Nephron (organoid): ENCODE measurements around the gene NET1.

Experiments used
- H3K27ac Mint-ChIP-seq, 3 experiments: 2 replicates each; pipeline ENCODE4 v1.8.0; 2020; ENCODE audit warnings: mixed read lengths in 3 of 3, mild to moderate bottlenecking in 2 of 3, moderate library complexity in 1 of 3
- H3K27me3 Mint-ChIP-seq: 2 replicates; pipeline ENCODE4 v1.8.0; 2021; ENCODE audit warnings: low read depth, mild to moderate bottlenecking, moderate library complexity, mixed read lengths
- H3K36me3 Mint-ChIP-seq: 2 replicates; pipeline ENCODE4 v1.8.0; 2020; ENCODE audit warnings: low read depth, mixed read lengths
- H3K4me1 Mint-ChIP-seq: 2 replicates; pipeline ENCODE4 v1.8.0; 2020; ENCODE audit warnings: mixed read lengths
- H3K4me3 Mint-ChIP-seq, 3 experiments: 2 replicates each; pipeline ENCODE4 v1.8.0; 2020; ENCODE audit warnings: mild to moderate bottlenecking in 3 of 3, mixed read lengths in 3 of 3, moderate library complexity in 2 of 3
- H3K9me3 Mint-ChIP-seq: 2 replicates; pipeline ENCODE4 v1.8.0; 2020; ENCODE audit warnings: mixed read lengths
- TF ChIP-seq, protein P1 (sequence below), 3 experiments: fragments of 200-600 bp; sonication (generic); IDR thresholded peaks; one replicate each; pipeline ENCODE4 v1.5.0; 2021; ENCODE audit warnings: antibody characterized with exemption in 3 of 3; ENCODE audit not compliant: unreplicated experiment in 3 of 3

Gene NET1

GRCh38 chr10:5490032-5490431 lies 77.7 kb downstream of the NET1 start:
- Mint-ChIP-seq H3K27me3 (peaks cover 2% of the 10 kb centered on the region), H3K4me3 (no peak overlapping the region), H3K36me3 (no peaks in the 10 kb centered on the region), H3K4me1 (peaks cover 11% of the 10 kb centered on the region), H3K27ac (peak overlapping the region in 1 of 3 experiments; percentile 45), H3K9me3 (peaks cover 2% of the 10 kb centered on the region)
- TF ChIP-seq, protein P1, sequence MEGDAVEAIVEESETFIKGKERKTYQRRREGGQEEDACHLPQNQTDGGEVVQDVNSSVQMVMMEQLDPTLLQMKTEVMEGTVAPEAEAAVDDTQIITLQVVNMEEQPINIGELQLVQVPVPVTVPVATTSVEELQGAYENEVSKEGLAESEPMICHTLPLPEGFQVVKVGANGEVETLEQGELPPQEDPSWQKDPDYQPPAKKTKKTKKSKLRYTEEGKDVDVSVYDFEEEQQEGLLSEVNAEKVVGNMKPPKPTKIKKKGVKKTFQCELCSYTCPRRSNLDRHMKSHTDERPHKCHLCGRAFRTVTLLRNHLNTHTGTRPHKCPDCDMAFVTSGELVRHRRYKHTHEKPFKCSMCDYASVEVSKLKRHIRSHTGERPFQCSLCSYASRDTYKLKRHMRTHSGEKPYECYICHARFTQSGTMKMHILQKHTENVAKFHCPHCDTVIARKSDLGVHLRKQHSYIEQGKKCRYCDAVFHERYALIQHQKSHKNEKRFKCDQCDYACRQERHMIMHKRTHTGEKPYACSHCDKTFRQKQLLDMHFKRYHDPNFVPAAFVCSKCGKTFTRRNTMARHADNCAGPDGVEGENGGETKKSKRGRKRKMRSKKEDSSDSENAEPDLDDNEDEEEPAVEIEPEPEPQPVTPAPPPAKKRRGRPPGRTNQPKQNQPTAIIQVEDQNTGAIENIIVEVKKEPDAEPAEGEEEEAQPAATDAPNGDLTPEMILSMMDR (IDR thresholded peaks at IDR 0.05; ENCODE audit: unreplicated experiment in 3 of 3), result no peak

DNA sequence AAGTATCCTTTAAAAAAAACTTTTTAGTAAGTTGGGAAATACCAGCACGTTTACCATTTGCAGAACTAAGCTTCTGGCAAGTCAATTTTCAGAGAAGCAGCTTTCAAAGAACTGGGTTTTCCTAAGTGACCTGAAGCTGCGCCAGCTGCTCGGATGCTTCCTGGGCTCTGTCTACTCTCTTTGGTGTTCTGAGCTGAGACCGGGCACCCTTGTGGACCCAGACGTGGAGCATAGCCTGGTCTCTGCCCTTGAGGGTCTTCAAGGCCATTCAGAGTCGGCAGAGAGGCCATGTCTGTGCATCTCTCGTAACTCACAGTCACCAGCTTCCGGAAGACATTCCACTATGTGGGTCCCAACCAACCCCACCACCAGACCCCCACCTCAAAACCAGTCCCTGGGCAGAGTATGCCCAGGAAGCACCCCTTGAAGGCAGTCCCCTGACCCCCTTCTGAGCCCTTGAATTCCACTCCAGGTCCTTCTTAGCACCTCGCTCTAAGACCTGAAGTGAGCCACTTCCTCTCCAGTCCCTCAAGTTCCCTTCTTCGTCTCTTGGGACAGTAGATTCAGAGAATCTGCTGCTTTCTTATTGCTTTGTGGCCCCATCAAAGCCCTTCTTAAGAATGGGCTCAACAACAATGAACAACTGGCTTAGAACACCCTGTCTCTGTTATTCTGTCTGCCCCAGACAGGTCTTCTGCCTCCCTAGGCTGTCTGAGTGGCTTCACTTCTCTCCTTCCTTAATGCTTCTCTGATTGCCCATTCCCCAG lies 78.5 kb downstream of the NET1 start:
- TF ChIP-seq, protein P1 (IDR thresholded peaks at IDR 0.05; ENCODE audit: unreplicated experiment in 3 of 3), result no peak
- Mint-ChIP-seq H3K27ac (no peak overlapping the region), H3K4me1 (peaks cover 10% of the 10 kb centered on the region), H3K27me3 (no peaks in the 10 kb centered on the region), H3K4me3 (no peak overlapping the region), H3K9me3 (peaks cover 2% of the 10 kb centered on the region), H3K36me3 (no peaks in the 10 kb centered on the region)

- TF ChIP-seq, protein P1 (IDR thresholded peaks at IDR 0.05; ENCODE audit: unreplicated experiment in 3 of 3), result no peak
- Mint-ChIP-seq H3K27me3 (no peaks in the 10 kb centered on the region), H3K4me3 (no peak overlapping the region), H3K36me3 (no peaks in the 10 kb centered on the region), H3K4me1 (peaks cover 6% of the 10 kb centered on the region), H3K9me3 (peaks cover 2% of the 10 kb centered on the region), H3K27ac (no peak overlapping the region)
These were observed 79.1 kb downstream of the NET1 start for GRCh38 chr10:5491477-5491876.

GRCh38 chr10:5492322-5492855 lies 80.0 kb downstream of the NET1 start:
- H3K9me3 Mint-ChIP-seq, result peaks cover 2% of the 10 kb centered on the region
- TF ChIP-seq, protein P1 (IDR thresholded peaks at IDR 0.05; ENCODE audit: unreplicated experiment in 3 of 3), result no peak

GRCh38 chr10:5492929-5493576 lies 80.7 kb downstream of the NET1 start:
- Mint-ChIP-seq H3K27me3 (no peaks in the 10 kb centered on the region), H3K27ac (no peak overlapping the region), H3K4me3 (no peak overlapping the region), H3K4me1 (no peaks in the 10 kb centered on the region), H3K36me3 (no peaks in the 10 kb centered on the region), H3K9me3 (peaks cover 2% of the 10 kb centered on the region)
- TF ChIP-seq, protein P1 (IDR thresholded peaks at IDR 0.05; ENCODE audit: unreplicated experiment in 3 of 3), result no peak

More at GRCh38 chr10:5492322-5492855, 80.0 kb downstream of the NET1 start:
- Mint-ChIP-seq H3K4me1 (no peaks in the 10 kb centered on the region), H3K4me3 (no peak overlapping the region), H3K36me3 (no peaks in the 10 kb centered on the region), H3K27ac (no peak overlapping the region), H3K27me3 (no peaks in the 10 kb centered on the region)
